Peyer's patch (tissue), 4 donors: ENCODE data around the gene ANTKMT. TPM values are rescaled to one million over a fixed set of nuclear protein-coding genes. Genes with fewer than 3 reads are reported as not detected.

ENCODE experiments used
- DNase-seq, 3 donors: peaks; one replicate each; pipeline ENCODE4 v3.0.0-alpha.2; 2017 to 2019
- H3K27ac ChIP-seq, 4 donors: fragments of 200-600 bp; sonication (generic); one replicate each; pipeline ENCODE4 v1.5.1; 2016 to 2019
- H3K27me3 ChIP-seq, 2 donors: fragments of 200-600 bp; sonication (generic); one replicate each; pipeline ENCODE4 v1.5.1; 2019
- H3K36me3 ChIP-seq, 3 donors: fragments of 200-600 bp; sonication (generic); one replicate each; pipeline ENCODE4 v1.5.1; 2016 to 2019
- H3K4me1 ChIP-seq, 4 donors: fragments of 200-600 bp; sonication (generic); one replicate each; pipeline ENCODE4 v1.5.1; 2016 to 2019
- H3K4me3 ChIP-seq, 4 donors: fragments of 200-600 bp; sonication (generic); 1 replicate in 3 of 4; 2 replicates in 1 of 4; pipeline ENCODE4 v1.5.1; 2016 to 2019; ENCODE audit warnings: mild to moderate bottlenecking in 1 of 4
- H3K9me3 ChIP-seq, 4 donors: fragments of 200-600 bp; sonication (generic); one replicate each; pipeline ENCODE4 v1.5.1; 2016 to 2019; ENCODE audit warnings: mild to moderate bottlenecking in 1 of 4
- CTCF ChIP-seq, 6 experiments: fragments of 450-650 bp in 4 of 6; fragments of 200-600 bp in 2 of 6; sonication (generic) in 1 of 6; IDR thresholded peaks; one replicate each; pipeline ENCODE4 v1.5.1; 2017 to 2019; ENCODE audit warnings: antibody characterized with exemption in 6 of 6, mild to moderate bottlenecking in 3 of 6, moderate library complexity in 1 of 6
- POLR2A ChIP-seq, 2 donors: fragments of 450-650 bp; IDR thresholded peaks; one replicate each; pipeline ENCODE4 v1.5.1; 2017; ENCODE audit warnings: antibody characterized with exemption in 2 of 2, mild to moderate bottlenecking in 2 of 2, moderate library complexity in 2 of 2
- total RNA-seq, 4 donors: library from RNA; depleted of rRNA; stranded (reverse); fragments of >200 nt; gene quantifications; one replicate each; pipeline ENCODE4 v1.1.0, GENCODE V29; 2016

The ANTKMT gene
- total RNA-seq, 4 donors from 2014 or later: 52.8 to 93.9 (median 72.0) TPM

DNA sequence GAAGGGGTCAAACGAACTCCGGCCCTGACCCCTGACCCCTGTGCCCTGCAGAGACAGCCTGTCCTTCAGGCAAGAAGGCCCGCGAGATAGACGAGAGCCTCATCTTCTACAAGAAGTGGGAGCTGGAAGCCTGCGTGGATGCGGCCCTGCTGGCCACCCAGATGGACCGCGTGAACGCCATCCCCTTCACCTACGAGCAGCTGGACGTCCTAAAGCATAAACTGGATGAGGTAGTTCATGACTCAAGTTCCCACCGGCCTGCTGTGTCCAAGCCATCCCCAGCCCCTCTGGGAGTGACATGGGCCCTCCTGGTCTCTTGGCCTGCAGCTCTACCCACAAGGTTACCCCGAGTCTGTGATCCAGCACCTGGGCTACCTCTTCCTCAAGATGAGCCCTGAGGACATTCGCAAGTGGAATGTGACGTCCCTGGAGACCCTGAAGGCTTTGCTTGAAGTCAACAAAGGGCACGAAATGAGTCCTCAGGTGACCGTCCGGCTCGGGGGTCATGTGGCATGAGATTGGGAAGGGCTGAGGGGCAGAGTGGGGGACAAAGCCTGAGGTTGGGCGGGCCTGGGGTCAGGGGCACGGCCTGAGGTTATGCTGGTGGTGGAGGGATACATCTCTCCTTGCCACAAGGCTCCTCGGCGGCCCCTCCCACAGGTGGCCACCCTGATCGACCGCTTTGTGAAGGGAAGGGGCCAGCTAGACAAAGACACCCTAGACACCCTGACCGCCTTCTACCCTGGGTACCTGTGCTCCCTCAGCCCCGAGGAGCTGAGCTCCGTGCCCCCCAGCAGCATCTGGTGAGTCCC lies 45.3 kb downstream of the ANTKMT start:
- H3K27me3 ChIP-seq: no peaks in the 10 kb centered on the region
- TF ChIP-seq POLR2A (IDR thresholded peaks at IDR 0.05): no peak
- no peak for TF ChIP-seq CTCF (IDR thresholded peaks at IDR 0.05)

GRCh38 chr16:766820-767640 lies 46.1 kb downstream of the ANTKMT start:
- TF ChIP-seq CTCF (IDR thresholded peaks at IDR 0.05) (no peak), POLR2A (IDR thresholded peaks at IDR 0.05) (no peak)
- H3K4me1 ChIP-seq: no peaks in the 10 kb centered on the region
- H3K36me3 ChIP-seq: no peaks in the 10 kb centered on the region
- H3K27ac ChIP-seq: no peak overlapping the region
- DNase-seq: no peak
- H3K4me3 ChIP-seq: no peak overlapping the region
- H3K27me3 ChIP-seq: no peaks in the 10 kb centered on the region
- no peaks in the 10 kb centered on the region for H3K9me3 ChIP-seq

More for the DNA sequence above, 45.3 kb downstream of the ANTKMT start:
- Histone ChIP-seq H3K36me3 (no peaks in the 10 kb centered on the region), H3K4me1 (no peaks in the 10 kb centered on the region), H3K4me3 (no peak overlapping the region), H3K9me3 (no peaks in the 10 kb centered on the region), H3K27ac (no peak overlapping the region)
- no peak for DNase-seq

- Histone ChIP-seq H3K4me3 (no peak overlapping the region), H3K4me1 (no peaks in the 10 kb centered on the region), H3K36me3 (no peaks in the 10 kb centered on the region), H3K27ac (no peak overlapping the region), H3K27me3 (no peaks in the 10 kb centered on the region), H3K9me3 (no peaks in the 10 kb centered on the region)
- no peak for TF ChIP-seq CTCF (IDR thresholded peaks at IDR 0.05)
- TF ChIP-seq POLR2A (IDR thresholded peaks at IDR 0.05): no peak
- no peak for DNase-seq
Measured at GRCh38 chr16:767743-768235, 46.8 kb downstream of the ANTKMT start.

GRCh38 chr16:768428-768827 lies 47.5 kb downstream of the ANTKMT start:
- no peaks in the 10 kb centered on the region for H3K27me3 ChIP-seq
- H3K9me3 ChIP-seq: no peaks in the 10 kb centered on the region
- no peak overlapping the region for H3K27ac ChIP-seq
- H3K36me3 ChIP-seq: no peaks in the 10 kb centered on the region
- no peak for TF ChIP-seq POLR2A (IDR thresholded peaks at IDR 0.05)
- TF ChIP-seq CTCF (IDR thresholded peaks at IDR 0.05): no peak
- DNase-seq: no peak
- no peaks in the 10 kb centered on the region for H3K4me1 ChIP-seq
- no peak overlapping the region for H3K4me3 ChIP-seq

- H3K36me3 ChIP-seq: no peaks in the 10 kb centered on the region
- H3K9me3 ChIP-seq: no peaks in the 10 kb centered on the region
- no peak for DNase-seq
- H3K27ac ChIP-seq: no peak overlapping the region
- no peak overlapping the region for H3K4me3 ChIP-seq
- no peaks in the 10 kb centered on the region for H3K4me1 ChIP-seq
- H3K27me3 ChIP-seq: no peaks in the 10 kb centered on the region
- TF ChIP-seq POLR2A (IDR thresholded peaks at IDR 0.05) (no peak), CTCF (IDR thresholded peaks at IDR 0.05) (no peak)
Measured at GRCh38 chr16:769184-769784, 48.3 kb downstream of the ANTKMT start.
